NB4 (cell line): ENCODE results near the gene BEX2.

Experiments
- CTCF ChIP-seq: IDR thresholded peaks from one replicate; pipeline ENCODE4 v1.5.1; 2012; ENCODE audit warnings: low read depth, low read length
- MAX ChIP-seq: IDR thresholded peaks from 2 replicates; pipeline ENCODE4 v1.6.1; 2011; ENCODE audit warnings: low read depth, low read length
- POLR2A ChIP-seq: IDR thresholded peaks from 2 replicates; pipeline ENCODE4 v1.6.1; 2011; ENCODE audit warnings: mild to moderate bottlenecking; ENCODE audit not compliant: insufficient read length; ENCODE audit errors: extremely low read depth

- TF ChIP-seq CTCF (no peak), POLR2A (no peak), MAX (no peak)
These were observed 600 bp upstream of the BEX2 start for GRCh38 chrX:103311399-103311780.
